RKO (cell line): ENCODE measurements around the gene ZNF609.

Source experiments
- DNase-seq: peaks from one replicate; pipeline ENCODE4 v3.0.0-alpha.2; 2016; ENCODE audit warnings: low spot score

Gene ZNF609

GRCh38 chr15:64502151-64502550 lies 41.8 kb downstream of the ZNF609 start:
- DNase-seq, result no peak

DNA sequence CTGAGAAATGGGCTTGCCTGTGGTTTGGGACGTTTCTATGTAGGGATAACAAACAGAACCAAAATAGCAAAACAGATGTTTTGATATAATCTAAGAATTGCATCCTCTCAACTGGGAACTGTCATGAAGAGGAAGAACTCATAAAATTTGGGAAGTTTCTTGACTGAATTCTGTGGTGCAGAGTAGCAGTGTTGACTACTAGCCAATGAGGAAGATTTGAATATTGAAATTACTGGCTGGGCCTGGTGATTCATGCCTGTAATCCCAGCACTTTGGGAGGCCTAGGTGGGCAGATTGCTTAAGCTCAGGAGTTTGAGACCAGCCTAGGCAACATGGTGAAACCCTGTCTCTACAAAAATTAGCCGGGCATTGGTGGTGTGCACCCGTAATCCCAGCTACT lies 42.2 kb downstream of the ZNF609 start:
- DNase-seq, result no peak

GRCh38 chr15:64503197-64503596 lies 42.8 kb downstream of the ZNF609 start:
- no peak for DNase-seq

- DNase-seq, result no peak
These were observed 43.3 kb downstream of the ZNF609 start for GRCh38 chr15:64503640-64504039.

DNA sequence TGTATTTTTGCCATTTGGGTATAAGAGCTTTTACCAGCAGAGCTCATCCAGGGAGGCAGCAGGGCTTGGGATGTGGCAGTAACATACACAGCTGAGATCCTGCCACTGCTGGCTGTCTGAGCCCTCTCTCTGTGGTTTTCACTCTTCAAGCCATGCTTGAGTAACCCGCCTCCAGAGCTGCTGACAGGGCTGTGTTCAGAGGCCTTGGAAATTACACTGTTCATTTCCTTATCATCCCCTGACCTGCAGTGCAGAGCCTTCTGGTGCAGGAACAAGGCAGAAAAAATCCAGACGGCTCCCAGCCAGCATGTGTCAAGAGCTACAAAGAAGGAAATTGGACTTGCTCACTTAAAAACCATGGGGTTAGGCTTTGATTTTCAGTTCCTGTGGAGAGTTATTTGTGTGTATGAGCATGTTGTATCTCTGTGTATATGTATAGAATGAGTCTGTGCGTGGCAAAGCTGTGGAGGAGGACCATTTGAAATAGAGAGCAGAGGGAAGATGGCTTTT lies 47.0 kb downstream of the ZNF609 start:
- no peak for DNase-seq

DNA sequence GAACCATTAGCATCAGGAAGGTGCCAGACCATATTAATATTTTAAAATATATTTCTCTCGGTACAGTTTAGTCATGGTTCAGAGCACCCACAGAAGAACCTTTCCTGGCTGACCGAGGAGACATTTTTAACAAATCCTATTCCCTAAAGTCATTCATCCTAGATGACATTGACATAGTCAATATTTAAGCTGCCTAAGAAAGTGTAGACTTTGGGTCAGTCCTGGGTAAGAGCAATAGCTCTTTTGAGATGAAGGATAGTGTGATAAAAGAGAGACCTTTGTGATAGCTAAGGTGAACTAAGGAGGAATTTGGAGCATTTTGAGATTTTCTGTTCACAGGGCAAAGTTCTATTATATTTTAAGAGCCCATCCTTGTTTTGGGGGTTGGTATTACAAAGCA lies 47.5 kb downstream of the ZNF609 start:
- DNase-seq, result no peak

- DNase-seq, result no peak
These were observed 53.4 kb downstream of the ZNF609 start for GRCh38 chr15:64513823-64514222.

GRCh38 chr15:64515196-64515595 lies 54.8 kb downstream of the ZNF609 start:
- DNase-seq, result no peak

DNA sequence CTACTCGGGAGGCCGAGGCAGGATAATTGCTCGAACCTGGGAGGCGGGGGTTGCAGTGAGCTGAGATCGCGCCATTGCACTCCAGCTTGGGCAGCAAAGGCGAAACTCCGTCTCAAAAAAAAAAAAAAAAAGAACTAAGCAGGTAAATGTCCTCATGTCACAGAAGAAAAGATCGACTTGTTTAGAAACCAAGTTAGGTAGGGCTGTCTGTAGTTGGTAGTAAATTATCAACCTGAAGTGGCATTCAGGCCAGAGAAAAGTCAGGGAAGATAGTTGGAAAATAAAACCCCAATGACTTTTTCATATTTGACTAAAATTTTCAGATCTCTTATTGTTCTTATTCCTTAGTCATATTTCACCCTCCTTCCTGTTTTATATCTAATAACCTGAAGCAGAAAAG lies 55.4 kb downstream of the ZNF609 start:
- no peak for DNase-seq

DNA sequence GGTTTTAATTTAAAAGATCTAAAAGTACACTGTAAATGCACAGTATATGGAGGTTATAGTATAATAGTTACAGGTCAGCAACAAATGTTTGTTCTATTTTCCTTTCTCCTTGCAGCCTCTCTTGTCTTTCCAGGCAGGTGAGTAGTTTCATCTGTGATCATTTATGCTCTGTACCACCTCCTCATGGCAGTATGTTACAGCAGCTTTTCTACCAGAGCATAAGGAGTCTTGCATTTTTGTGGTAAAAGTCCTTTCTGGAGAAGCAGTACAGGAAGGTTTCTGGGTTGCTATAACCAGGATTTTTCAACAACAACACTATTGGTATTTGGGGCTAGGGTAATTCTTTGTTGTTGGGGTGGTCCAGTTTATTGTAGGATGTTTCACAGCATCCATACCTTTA lies 59.5 kb downstream of the ZNF609 start:
- peak; percentile 15 for DNase-seq

- no peak for DNase-seq
These were observed 60.8 kb downstream of the ZNF609 start for GRCh38 chr15:64521201-64521600.

GRCh38 chr15:64521726-64522164 lies 61.4 kb downstream of the ZNF609 start:
- DNase-seq, result peak; percentile 48

- DNase-seq, result no peak
These were observed 61.9 kb downstream of the ZNF609 start for GRCh38 chr15:64522226-64522823.

DNA sequence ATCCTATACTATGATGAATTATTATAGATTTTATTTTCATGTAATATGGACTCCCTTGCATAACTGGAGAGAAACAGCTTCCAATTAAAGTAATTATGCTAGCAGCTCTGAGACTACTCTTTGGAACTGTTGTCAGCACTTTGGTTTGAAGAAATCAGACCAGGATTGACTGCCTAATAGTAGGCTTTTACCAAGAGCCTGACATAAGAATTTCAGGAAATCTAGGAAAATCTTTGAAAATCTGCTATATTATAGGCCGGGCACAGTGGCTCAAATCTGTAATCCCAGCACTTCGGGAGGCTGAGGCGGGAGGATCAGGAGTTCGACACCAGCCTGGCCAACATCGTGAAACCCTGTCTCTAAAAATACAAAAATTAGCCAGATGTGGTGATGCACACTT lies 62.9 kb downstream of the ZNF609 start:
- DNase-seq, result no peak

DNA sequence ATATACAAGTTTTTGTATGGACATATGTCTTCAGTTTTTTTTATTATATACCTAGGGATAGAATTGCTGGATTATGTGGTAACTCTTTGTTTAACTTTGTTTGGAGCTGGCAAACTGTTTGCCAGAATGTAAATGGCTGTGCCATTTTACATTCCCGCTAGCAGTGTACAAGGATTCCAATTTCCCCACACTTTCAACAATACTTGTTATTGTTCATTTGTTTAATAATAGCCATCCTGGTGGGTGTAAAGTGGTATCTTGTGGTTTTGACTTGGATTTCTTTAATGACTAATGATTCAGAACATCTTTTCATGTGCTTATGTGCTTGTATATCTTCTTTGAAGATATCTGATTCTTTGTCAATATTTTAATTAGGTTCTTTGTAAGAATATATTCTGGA lies 64.4 kb downstream of the ZNF609 start:
- no peak for DNase-seq

DNA sequence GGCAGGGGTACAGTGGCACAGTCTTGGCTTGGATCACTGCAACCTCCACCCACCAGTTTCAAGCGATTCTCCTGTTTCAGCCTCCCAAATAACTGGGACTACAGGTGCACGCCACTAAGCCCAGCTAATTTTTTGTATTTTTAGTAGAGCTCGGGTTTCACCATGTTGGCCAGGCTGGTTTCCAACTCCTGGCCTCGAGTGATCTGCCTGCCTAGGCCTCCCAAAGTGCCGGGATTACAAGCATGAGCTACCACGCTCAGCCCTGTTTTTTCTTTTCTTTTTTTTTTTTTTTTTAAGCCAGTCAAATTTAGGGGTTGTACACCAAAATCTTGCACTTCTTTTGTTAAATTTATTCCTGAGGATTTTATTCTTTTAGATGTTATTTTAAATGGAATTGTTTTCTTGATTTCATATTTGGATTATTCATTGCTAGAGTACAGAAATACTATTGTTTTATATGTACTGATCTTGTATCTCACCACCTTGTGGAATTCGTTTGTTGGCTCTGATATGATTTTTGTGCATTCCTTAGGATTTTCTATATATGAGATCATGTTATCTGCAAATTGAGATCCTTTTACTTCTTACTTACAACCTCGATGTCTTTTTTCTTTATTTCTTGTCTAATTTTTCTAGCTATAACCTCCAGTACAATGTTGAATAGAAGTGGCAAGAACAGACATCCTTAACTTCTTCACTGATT lies 65.6 kb downstream of the ZNF609 start:
- no peak for DNase-seq

GRCh38 chr15:64527263-64527984 lies 67.0 kb downstream of the ZNF609 start:
- peak; percentile 38 for DNase-seq

GRCh38 chr15:64528871-64529270 lies 68.5 kb downstream of the ZNF609 start:
- no peak for DNase-seq

GRCh38 chr15:64530472-64530871 lies 70.1 kb downstream of the ZNF609 start:
- no peak for DNase-seq

- no peak for DNase-seq
These were observed 70.5 kb downstream of the ZNF609 start for GRCh38 chr15:64530918-64531317.

GRCh38 chr15:64532521-64533315 lies 72.3 kb downstream of the ZNF609 start:
- no peak for DNase-seq
